NCI-H2196 (cell line): ENCODE measurements around the gene MRPL32.

Source experiments
- DNase-seq: peaks from one replicate; lab custom pipeline; 2025; ENCODE audit not compliant: unreplicated experiment; lab: John Stamatoyannopoulos, UW

Gene MRPL32

GRCh38 chr7:42964849-42965805 lies 33.0 kb downstream of the MRPL32 start:
- no peak for DNase-seq

GRCh38 chr7:42967391-42967790 lies 35.2 kb downstream of the MRPL32 start:
- DNase-seq = no peak

GRCh38 chr7:42972699-42973500 lies 40.7 kb downstream of the MRPL32 start:
- no peak for DNase-seq

- DNase-seq = no peak
Measured at GRCh38 chr7:42976371-42976770, 44.2 kb downstream of the MRPL32 start.

GRCh38 chr7:42978496-42978895 lies 46.3 kb downstream of the MRPL32 start:
- DNase-seq = no peak

GRCh38 chr7:42980084-42980483 lies 47.9 kb downstream of the MRPL32 start:
- no peak for DNase-seq

GRCh38 chr7:42980514-42980913 lies 48.3 kb downstream of the MRPL32 start:
- no peak for DNase-seq

GRCh38 chr7:42981601-42982000 lies 49.4 kb downstream of the MRPL32 start:
- no peak for DNase-seq

GRCh38 chr7:42982604-42983115 lies 50.5 kb downstream of the MRPL32 start:
- DNase-seq = no peak

GRCh38 chr7:42984137-42984536 lies 52.0 kb downstream of the MRPL32 start:
- no peak for DNase-seq

- no peak for DNase-seq
Measured at GRCh38 chr7:42986213-42986612, 54.0 kb downstream of the MRPL32 start.

GRCh38 chr7:42986781-42987248 lies 54.6 kb downstream of the MRPL32 start:
- no peak for DNase-seq
